ENCODE data around the gene ZDHHC20. TPM values are rescaled to one million over a fixed set of nuclear protein-coding genes. Genes with fewer than 3 reads are reported as not detected.

ZDHHC20 gene
- total RNA-seq, 2 donors from 2014 or later = 85.2 to 94.1 TPM

GRCh38 chr13:21343659-21344058, 115.4 kb downstream of the ZDHHC20 start:
- H3K27ac ChIP-seq (ENCODE audit: low read depth, low read length) = no peak overlapping the region
- no peak overlapping the region for H3K4me3 ChIP-seq (ENCODE audit: low read length)
- no peaks in the 10 kb centered on the region for H3K36me3 Mint-ChIP-seq (ENCODE audit: low read depth)
- H3K27ac Mint-ChIP-seq = no peak overlapping the region
- H3K4me1 Mint-ChIP-seq = peaks cover 5% of the 10 kb centered on the region
- TF ChIP-seq, protein P1, sequence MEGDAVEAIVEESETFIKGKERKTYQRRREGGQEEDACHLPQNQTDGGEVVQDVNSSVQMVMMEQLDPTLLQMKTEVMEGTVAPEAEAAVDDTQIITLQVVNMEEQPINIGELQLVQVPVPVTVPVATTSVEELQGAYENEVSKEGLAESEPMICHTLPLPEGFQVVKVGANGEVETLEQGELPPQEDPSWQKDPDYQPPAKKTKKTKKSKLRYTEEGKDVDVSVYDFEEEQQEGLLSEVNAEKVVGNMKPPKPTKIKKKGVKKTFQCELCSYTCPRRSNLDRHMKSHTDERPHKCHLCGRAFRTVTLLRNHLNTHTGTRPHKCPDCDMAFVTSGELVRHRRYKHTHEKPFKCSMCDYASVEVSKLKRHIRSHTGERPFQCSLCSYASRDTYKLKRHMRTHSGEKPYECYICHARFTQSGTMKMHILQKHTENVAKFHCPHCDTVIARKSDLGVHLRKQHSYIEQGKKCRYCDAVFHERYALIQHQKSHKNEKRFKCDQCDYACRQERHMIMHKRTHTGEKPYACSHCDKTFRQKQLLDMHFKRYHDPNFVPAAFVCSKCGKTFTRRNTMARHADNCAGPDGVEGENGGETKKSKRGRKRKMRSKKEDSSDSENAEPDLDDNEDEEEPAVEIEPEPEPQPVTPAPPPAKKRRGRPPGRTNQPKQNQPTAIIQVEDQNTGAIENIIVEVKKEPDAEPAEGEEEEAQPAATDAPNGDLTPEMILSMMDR (conservative IDR thresholded peaks at IDR 0.05) = no peak
- no peaks in the 10 kb centered on the region for H3K27me3 ChIP-seq (ENCODE audit: control insufficient read depth, insufficient read depth, low read length, poor library complexity, severe bottlenecking)
- no peaks in the 10 kb centered on the region for H3K4me1 ChIP-seq (ENCODE audit: control insufficient read depth, insufficient read depth, low read length)
- no peaks in the 10 kb centered on the region for H3K36me3 ChIP-seq (ENCODE audit: control insufficient read depth, insufficient read depth, low read length)
- no peaks in the 10 kb centered on the region for H3K9me3 Mint-ChIP-seq
- 95% methylated on average over 4 of the region's 4 CpGs; no CpG with 5 or more reads in 1 of the 2 experiments for WGBS, 2 experiments (ENCODE audit: insufficient coverage in 1 of 2, insufficient read length in 1 of 2)
- no peaks in the 10 kb centered on the region for H3K9me3 ChIP-seq (ENCODE audit: control insufficient read depth, low read length)
- peaks cover 9% of the 10 kb centered on the region for H3K27me3 Mint-ChIP-seq (ENCODE audit: insufficient read depth)
- no peak overlapping the region for H3K9ac ChIP-seq (ENCODE audit: extremely low read depth, low read length, poor library complexity, severe bottlenecking)
- no peak overlapping the region for H3K4me3 Mint-ChIP-seq
- no peak for DNase-seq

- H3K27ac Mint-ChIP-seq = no peak overlapping the region
- TF ChIP-seq, protein P1 (conservative IDR thresholded peaks at IDR 0.05) = no peak
- H3K36me3 ChIP-seq (ENCODE audit: control insufficient read depth, insufficient read depth, low read length) = no peaks in the 10 kb centered on the region
- peaks cover 13% of the 10 kb centered on the region for H3K4me1 Mint-ChIP-seq
- no peaks in the 10 kb centered on the region for H3K36me3 Mint-ChIP-seq (ENCODE audit: low read depth)
- no peak overlapping the region for H3K9ac ChIP-seq (ENCODE audit: extremely low read depth, low read length, poor library complexity, severe bottlenecking)
- H3K27me3 Mint-ChIP-seq (ENCODE audit: insufficient read depth) = peaks cover 9% of the 10 kb centered on the region
- H3K27me3 ChIP-seq (ENCODE audit: control insufficient read depth, insufficient read depth, low read length, poor library complexity, severe bottlenecking) = no peaks in the 10 kb centered on the region
- H3K27ac ChIP-seq (ENCODE audit: low read depth, low read length) = no peak overlapping the region
- 83% methylated on average over 5 of the region's 5 CpGs; no CpG with 5 or more reads in 1 of the 2 experiments for WGBS, 2 experiments (ENCODE audit: insufficient coverage in 1 of 2, insufficient read length in 1 of 2)
- H3K4me1 ChIP-seq (ENCODE audit: control insufficient read depth, insufficient read depth, low read length) = no peaks in the 10 kb centered on the region
- no peaks in the 10 kb centered on the region for H3K9me3 Mint-ChIP-seq
- no peaks in the 10 kb centered on the region for H3K9me3 ChIP-seq (ENCODE audit: control insufficient read depth, low read length)
- no peak for DNase-seq
- no peak overlapping the region for H3K4me3 ChIP-seq (ENCODE audit: low read length)
- no peak overlapping the region for H3K4me3 Mint-ChIP-seq
Measured at GRCh38 chr13:21342699-21343442, 116.2 kb downstream of the ZDHHC20 start.

GRCh38 chr13:21341637-21342422, 117.3 kb downstream of the ZDHHC20 start:
- TF ChIP-seq, protein P1 (conservative IDR thresholded peaks at IDR 0.05) = no peak
- H3K36me3 ChIP-seq (ENCODE audit: control insufficient read depth, insufficient read depth, low read length) = no peaks in the 10 kb centered on the region
- no peak overlapping the region for H3K27ac ChIP-seq (ENCODE audit: low read depth, low read length)
- H3K9ac ChIP-seq (ENCODE audit: extremely low read depth, low read length, poor library complexity, severe bottlenecking) = no peak overlapping the region
- H3K36me3 Mint-ChIP-seq (ENCODE audit: low read depth) = no peaks in the 10 kb centered on the region
- H3K4me3 Mint-ChIP-seq = no peak overlapping the region
- H3K4me1 ChIP-seq (ENCODE audit: control insufficient read depth, insufficient read depth, low read length) = no peaks in the 10 kb centered on the region
- no peaks in the 10 kb centered on the region for H3K27me3 ChIP-seq (ENCODE audit: control insufficient read depth, insufficient read depth, low read length, poor library complexity, severe bottlenecking)
- no peak overlapping the region for H3K27ac Mint-ChIP-seq
- no peak overlapping the region for H3K4me3 ChIP-seq (ENCODE audit: low read length)
- H3K4me1 Mint-ChIP-seq = peaks cover 13% of the 10 kb centered on the region
- H3K27me3 Mint-ChIP-seq (ENCODE audit: insufficient read depth) = peaks cover 9% of the 10 kb centered on the region
- WGBS, 2 experiments (ENCODE audit: insufficient coverage in 1 of 2, insufficient read length in 1 of 2) = 84 to 87% methylated on average over 12 to 19 of the region's 19 CpGs
- no peaks in the 10 kb centered on the region for H3K9me3 ChIP-seq (ENCODE audit: control insufficient read depth, low read length)
- no peaks in the 10 kb centered on the region for H3K9me3 Mint-ChIP-seq
- no peak for DNase-seq

Data from endodermal cell (in vitro differentiated cells).